ENCODE results near the gene ADAMTSL4.
"Not testable (repeated sequence)": the region's sequence is repeated elsewhere in the genome, so short reads cannot be mapped to it uniquely, and the experiment has no call there.

ADAMTSL4 gene

DNA sequence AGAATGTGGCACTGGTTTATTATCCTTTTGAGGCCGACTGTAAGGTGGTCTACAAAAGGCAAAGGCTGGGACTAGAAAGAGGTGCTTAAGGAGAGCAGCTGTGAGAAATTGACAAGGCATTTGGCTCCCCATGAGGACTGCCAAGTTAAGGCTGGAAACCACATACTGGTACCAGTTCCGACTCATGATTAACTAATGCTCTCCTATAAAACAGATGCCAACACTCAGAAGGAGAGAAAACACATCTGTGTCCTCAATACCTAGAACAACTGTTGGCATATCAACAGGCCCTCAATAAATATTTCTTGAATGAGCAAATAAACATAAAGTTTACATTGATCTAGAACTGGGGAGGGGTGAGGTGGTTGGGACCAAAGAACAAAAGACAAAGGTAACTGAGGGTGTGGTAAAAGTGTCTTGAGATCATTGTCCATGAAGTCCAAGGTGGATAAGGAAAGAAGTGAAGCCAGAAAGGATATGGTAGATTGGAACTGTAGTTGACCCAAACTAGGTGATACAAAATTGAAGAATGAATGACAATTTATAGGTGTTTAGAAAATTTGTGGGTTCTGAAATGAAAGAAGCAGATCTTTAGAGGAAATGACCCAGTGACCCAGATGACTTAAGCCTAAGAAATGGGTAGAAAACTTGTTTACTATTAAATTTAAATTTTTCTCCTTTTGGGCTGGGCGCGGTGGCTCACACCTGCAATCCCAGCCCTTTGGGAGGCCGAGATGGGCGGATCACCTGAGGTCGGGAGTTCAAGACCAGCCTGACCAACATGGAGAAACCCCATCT is 47.1 kb downstream of the ADAMTSL4 start:
- no peak for DNase-seq (ENCODE audit: low spot score)

DNA sequence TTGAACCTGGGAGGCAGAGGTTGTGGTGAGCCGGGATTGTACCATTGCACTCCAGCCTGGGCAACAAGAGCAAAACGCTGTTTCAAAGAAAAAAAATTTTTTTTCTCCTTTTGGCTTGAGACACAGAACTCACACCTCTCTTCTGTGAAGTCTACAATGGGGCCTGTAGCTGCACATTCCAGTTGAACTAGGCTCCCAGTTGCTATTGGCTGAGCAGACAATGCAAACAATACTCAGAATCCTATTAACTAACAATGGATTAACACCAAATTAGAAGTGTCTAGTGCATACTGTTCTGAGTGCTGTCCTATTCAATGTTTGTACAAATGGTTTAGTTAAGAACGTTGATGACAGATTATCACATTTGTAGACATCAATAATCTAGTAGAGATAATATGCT is 47.8 kb downstream of the ADAMTSL4 start:
- no peak for DNase-seq (ENCODE audit: low spot score)

DNA sequence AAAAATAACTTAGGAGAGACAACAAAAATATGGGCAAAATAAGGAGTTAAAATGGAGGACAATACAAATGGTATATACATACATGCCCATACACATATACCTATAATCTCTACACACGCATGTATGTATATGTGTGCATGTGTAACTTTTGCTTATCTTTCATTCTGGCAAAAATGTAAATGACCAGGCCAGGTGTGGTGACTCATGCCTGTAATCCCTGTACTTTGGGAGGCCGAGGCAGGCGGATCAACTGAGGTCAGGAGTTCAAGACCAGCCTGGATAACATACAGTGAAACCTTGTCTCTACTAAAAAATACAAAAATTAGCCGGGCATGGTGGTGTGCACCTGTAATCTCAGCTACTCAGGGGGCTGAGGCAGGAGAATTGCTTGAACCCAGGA is 49.1 kb downstream of the ADAMTSL4 start:
- not testable (repeated sequence) for DNase-seq (ENCODE audit: low spot score)

DNA sequence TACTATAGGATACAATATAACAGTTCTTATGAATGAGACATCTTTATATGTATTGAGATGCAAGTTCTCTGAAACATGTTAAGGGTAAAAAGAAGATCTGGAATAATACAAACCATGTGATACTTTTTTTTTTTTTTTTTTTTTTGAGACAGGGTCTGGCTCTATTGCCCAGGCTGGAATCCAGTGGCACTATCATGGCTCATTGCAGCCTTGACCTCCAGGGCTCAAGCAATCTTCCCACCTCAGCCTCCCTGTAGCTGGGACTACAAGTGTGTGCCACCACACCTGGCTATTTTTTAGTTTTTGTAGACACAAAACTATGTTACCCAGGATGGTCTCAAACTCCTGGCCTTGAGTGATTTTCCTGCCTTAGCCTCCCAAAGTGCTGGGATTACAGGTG is 52.3 kb downstream of the ADAMTSL4 start:
- DNase-seq (ENCODE audit: low spot score): no peak

DNA sequence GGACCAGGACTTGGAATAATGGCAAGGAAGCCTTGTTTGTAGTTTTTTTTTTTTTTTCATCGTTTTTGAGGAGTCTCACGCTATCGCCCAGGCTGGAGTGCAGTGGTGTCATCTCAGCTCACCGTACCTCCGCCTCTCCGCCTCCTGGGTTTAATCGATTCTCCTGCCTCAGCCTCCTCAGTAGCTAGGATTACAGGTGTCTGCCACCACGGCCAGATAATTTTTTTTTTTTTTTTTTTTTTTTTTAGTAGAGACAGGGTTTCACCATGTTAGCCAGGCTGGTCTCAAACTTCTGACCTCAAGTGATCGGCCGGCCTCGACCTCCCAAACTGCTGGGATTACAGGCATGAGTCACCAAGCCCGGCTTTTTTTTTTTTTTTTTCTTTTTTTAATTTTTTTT is 53.2 kb downstream of the ADAMTSL4 start:
- not testable (repeated sequence) for DNase-seq (ENCODE audit: low spot score)

DNA sequence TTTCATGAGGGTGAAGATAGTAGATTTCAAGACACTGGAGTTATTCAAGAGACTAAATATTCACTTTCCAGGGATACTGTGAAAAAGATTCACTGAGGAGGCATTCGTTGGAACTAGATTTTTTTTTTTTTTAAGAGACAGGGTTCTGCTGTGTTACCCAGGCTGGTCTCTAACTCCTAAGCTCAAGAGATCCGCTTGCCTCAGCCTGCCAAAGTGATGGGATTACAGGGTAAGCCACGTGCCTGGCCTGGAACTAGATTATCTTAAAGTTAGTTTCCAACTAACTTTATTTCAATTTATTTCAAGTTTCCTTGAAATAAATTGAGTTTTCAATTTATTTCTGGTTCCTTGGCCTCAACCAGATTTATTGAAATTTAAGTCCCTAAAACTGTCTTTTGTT is 54.5 kb downstream of the ADAMTSL4 start:
- DNase-seq (ENCODE audit: low spot score): no peak

DNA sequence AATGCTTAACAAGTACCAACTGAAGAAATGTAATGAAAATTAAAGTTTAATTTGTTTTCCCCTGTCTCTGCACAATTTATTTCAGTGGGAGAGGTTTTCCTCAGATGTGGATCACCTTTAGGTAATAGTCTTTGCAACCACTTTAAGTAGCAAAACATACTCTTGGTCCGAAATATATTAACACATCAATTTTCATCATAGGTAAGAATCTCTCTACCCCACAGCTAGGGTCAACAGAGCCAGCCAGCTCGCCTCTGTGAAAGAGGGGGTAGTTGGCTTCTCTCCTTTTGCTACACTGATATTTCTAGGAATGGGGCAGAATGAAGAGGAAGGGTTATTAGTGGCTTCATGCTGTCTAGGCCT is 55.0 kb downstream of the ADAMTSL4 start:
- DNase-seq (ENCODE audit: low spot score): no peak

DNA sequence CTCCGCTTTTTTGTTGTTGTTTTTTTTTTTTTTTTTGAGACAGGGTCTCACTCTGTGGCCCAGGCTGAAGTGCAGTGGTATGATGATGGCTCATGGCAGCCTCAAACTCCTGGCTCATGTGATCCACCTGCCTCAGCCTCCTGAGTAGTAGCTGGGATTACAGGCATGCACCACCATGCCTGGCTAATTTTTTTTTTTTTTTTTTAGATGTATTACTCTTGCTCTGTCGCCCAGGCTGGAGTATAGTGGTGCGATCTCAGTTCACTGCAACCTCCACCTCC is 56.2 kb downstream of the ADAMTSL4 start:
- DNase-seq (ENCODE audit: low spot score): not testable (repeated sequence)

DNA sequence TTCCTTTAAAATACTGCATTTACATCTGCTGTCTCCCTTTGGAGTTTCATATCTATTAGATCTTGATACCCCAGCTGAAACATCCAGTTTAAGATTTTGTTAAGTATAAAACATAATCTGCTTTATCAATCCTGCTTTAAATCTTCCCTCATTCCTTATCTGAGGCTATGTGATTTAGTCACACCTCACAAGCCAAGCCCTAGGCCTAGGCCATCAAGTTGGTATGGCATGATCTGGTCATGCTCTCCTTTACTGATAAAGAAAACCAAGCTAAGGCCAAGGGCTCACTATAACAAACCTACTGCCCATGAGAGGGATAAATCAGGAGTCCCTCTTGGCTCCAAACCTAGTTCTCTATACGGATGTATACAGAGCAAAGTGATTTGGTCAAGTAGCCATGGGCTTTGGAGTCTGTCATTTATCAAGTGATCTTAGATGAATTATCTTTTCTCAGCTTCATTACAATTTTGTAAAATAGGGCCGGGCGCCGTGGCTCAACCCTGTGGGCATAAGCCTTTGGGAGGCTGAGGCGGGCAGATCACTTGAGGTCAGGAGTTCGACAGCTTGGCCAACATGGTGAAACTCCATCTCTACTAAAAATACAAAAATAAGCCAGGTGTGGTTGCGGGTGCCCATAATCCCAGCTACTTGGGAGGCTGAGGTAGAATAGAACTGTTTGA is 57.4 kb downstream of the ADAMTSL4 start:
- DNase-seq (ENCODE audit: low spot score): no peak

DNA sequence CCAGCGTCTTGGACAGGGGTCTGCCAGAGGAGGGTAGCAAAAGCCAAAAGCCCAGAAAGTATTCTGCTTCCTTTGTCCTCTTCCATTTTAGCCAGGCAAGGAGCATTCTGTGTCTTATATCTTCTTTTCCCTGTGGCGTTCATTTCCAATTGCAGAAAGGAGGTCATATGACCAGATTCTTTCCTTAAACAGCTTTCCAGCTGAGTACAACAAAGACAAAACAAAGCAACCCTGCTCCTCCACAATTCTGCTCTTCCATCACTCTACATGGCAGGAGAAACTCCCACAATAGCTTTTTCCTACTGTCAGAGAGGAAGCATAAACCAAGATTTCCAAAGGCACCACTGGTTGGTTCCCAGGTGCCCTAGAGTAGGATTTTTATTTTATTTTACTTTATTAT is 60.5 kb downstream of the ADAMTSL4 start:
- no peak for DNase-seq (ENCODE audit: low spot score)

Data from CD4-positive, alpha-beta T cell treated with Interleukin-15 for 4 hours (primary cell).